Body of pancreas (tissue), 4 donors: ENCODE measurements around the gene LDB2. TPM values are rescaled to one million over a fixed set of nuclear protein-coding genes. Genes with fewer than 3 reads are reported as not detected.

Experiments
- ATAC-seq: fragments of 150-250 bp; one replicate; pipeline ENCODE4 v1.9.1; 2016
- DNase-seq, 4 donors: peaks; one replicate each; pipeline ENCODE4 v3.0.0-alpha.2; 2019
- H3K27ac ChIP-seq, 4 donors: fragments of 200-600 bp; sonication (generic); 1 replicate in 3 of 4; 2 replicates in 1 of 4; pipeline versions ENCODE4 v1.5.1 to v1.6.1; 2016 to 2019; ENCODE audit warnings: mild to moderate bottlenecking in 1 of 4, mixed read lengths in 1 of 4, moderate library complexity in 1 of 4
- H3K27me3 ChIP-seq, 2 donors: fragments of 200-600 bp; sonication (generic); one replicate each; pipeline ENCODE4 v1.6.0; 2016; ENCODE audit warnings: mild to moderate bottlenecking in 1 of 2
- H3K36me3 ChIP-seq, 2 donors: fragments of 200-600 bp; sonication (generic); replicated peaks in 1 of 2; 2 replicates each; pipeline ENCODE4 v1.5.1; 2016; ENCODE audit warnings: low read depth in 2 of 2; ENCODE audit not compliant: insufficient read depth in 1 of 2
- H3K4me1 ChIP-seq: fragments of 200-600 bp; sonication (generic); one replicate; pipeline ENCODE4 v1.6.0; 2016
- H3K4me3 ChIP-seq, 2 donors: fragments of 200-600 bp; sonication (generic); 1 replicate in 1 of 2; 2 replicates in 1 of 2; pipeline ENCODE4 v1.5.1; 2016 to 2019
- H3K9me3 ChIP-seq, 3 donors: fragments of 200-600 bp; sonication (generic); 1 replicate in 2 of 3; 2 replicates in 1 of 3; pipeline ENCODE4 v1.5.1; 2016
- POLR2A ChIP-seq, 3 donors: fragments of 450-650 bp; IDR thresholded peaks; one replicate each; pipeline ENCODE4 v1.6.1; 2016; ENCODE audit warnings: antibody characterized with exemption in 3 of 3, mild to moderate bottlenecking in 2 of 3
- WGBS, 2 donors: methylation state at CpG; one replicate each; pipeline ENCODE4 v1.1.5; 2017; 5-methylcytosine and 5-hydroxymethylcytosine counted together
- intact Hi-C: fragments of 100-400 bp; cut with DNase I; formaldehyde crosslinking; loops from one replicate; pipeline ENCODE4 v1.15.1; 2023
- total RNA-seq, 2 donors: library from RNA; depleted of rRNA; stranded (reverse); fragments of >200 nt; gene quantifications; one replicate each; pipeline ENCODE4 v1.1.0, GENCODE V29; 2016
- TF ChIP-seq, protein P1 (sequence below), 7 experiments: fragments of 450-650 bp in 4 of 7; fragments of 200-600 bp in 3 of 7; sonication (generic) in 3 of 7; IDR thresholded peaks; one replicate each; pipeline ENCODE4 v1.5.1; 2016 to 2019; ENCODE audit warnings: antibody characterized with exemption in 7 of 7

The LDB2 gene
- total RNA-seq, 2 donors from 2014 or later, result 14.8 to 16.5 TPM

DNA sequence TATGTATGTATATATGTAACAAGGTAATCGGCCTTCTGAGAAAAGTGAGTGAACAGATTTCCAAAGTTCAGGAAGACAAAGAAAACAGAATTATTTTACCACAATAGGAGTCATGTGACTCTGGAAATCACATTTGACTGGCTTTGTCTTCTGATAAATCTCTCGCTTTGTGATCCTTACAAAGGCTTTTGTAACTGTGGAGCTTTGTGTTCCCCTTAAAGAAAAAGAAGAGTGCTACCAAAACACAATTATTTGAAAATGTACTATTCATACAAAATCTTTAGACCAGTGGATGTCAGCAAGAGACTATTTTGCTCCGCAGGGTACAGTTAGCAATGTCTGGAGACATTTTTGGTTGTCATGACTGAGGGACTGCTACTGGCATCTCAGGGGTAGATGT lies 238.8 kb downstream of the LDB2 start:
- no peak for ATAC-seq
- Histone ChIP-seq H3K4me3 (no peak overlapping the region), H3K4me1 (no peaks in the 10 kb centered on the region), H3K36me3 (no peaks in the 10 kb centered on the region), H3K27ac (no peak overlapping the region), H3K9me3 (no peaks in the 10 kb centered on the region), H3K27me3 (no peaks in the 10 kb centered on the region)
- no peak for TF ChIP-seq POLR2A (IDR thresholded peaks at IDR 0.05)
- TF ChIP-seq, protein P1, sequence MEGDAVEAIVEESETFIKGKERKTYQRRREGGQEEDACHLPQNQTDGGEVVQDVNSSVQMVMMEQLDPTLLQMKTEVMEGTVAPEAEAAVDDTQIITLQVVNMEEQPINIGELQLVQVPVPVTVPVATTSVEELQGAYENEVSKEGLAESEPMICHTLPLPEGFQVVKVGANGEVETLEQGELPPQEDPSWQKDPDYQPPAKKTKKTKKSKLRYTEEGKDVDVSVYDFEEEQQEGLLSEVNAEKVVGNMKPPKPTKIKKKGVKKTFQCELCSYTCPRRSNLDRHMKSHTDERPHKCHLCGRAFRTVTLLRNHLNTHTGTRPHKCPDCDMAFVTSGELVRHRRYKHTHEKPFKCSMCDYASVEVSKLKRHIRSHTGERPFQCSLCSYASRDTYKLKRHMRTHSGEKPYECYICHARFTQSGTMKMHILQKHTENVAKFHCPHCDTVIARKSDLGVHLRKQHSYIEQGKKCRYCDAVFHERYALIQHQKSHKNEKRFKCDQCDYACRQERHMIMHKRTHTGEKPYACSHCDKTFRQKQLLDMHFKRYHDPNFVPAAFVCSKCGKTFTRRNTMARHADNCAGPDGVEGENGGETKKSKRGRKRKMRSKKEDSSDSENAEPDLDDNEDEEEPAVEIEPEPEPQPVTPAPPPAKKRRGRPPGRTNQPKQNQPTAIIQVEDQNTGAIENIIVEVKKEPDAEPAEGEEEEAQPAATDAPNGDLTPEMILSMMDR (IDR thresholded peaks at IDR 0.05), result no peak
- intact Hi-C loops, result no loop called here
- no peak for DNase-seq
- WGBS, 2 donors, result 83 to 87% methylated on average over 3 of the region's 3 CpGs

DNA sequence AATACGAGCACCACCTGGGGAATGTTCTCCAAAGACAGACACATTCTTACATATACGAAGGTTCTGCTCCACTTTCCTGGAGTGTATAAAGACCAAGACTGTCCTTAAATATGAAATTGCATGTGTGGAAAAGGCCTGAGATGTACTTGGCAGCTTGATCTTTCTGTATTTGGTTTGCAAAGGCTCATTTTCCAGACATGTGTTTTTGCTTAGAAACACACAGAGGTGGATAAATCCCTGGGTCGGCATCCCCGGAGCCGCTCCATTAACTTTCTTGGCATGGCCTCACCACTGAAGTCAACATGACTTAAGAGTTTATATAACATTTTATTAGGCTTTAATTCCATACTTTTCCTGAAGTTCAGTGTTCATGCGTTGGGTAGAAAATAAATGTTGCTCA lies 239.4 kb downstream of the LDB2 start:
- intact Hi-C loops, result no loop called here
- 84 to 86% methylated on average over 6 of the region's 6 CpGs for WGBS, 2 donors

DNA sequence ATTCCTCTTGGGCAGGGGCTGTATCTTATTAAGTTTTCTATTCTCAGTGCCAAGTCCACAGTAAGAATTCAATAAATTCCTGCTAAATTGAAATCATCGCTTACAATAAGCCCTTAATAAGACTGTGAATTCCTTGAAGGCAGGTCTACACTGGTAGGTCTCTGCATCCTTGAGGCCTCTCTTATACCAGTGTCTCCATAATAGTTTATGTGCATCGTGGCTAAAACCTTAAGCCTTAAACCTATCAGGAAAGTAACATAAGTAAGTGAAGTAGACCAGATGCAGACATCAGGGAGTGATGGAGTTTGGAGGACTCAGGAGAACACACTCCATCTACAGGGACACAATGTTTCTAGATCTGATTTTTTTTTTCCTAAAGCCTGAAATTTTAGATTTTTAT lies 240.3 kb downstream of the LDB2 start:
- Histone ChIP-seq H3K4me1 (no peaks in the 10 kb centered on the region), H3K4me3 (no peak overlapping the region), H3K9me3 (no peaks in the 10 kb centered on the region), H3K36me3 (no peaks in the 10 kb centered on the region), H3K27me3 (no peaks in the 10 kb centered on the region), H3K27ac (no peak overlapping the region)
- no peak for TF ChIP-seq POLR2A (IDR thresholded peaks at IDR 0.05)
- TF ChIP-seq, protein P1 (IDR thresholded peaks at IDR 0.05), result no peak
- DNase-seq, result no peak
- WGBS, 2 donors, result 71 to 85% methylated on average over 2 of the region's 2 CpGs
- ATAC-seq, result no peak
- intact Hi-C loops, result no loop called here

More for the DNA sequence above, 239.4 kb downstream of the LDB2 start:
- TF ChIP-seq POLR2A (IDR thresholded peaks at IDR 0.05), result no peak
- TF ChIP-seq, protein P1 (IDR thresholded peaks at IDR 0.05), result no peak
- Histone ChIP-seq H3K27ac (no peak overlapping the region), H3K4me3 (no peak overlapping the region), H3K27me3 (no peaks in the 10 kb centered on the region), H3K9me3 (no peaks in the 10 kb centered on the region), H3K36me3 (no peaks in the 10 kb centered on the region), H3K4me1 (no peaks in the 10 kb centered on the region)
- ATAC-seq (no peak), DNase-seq (no peak)

DNA sequence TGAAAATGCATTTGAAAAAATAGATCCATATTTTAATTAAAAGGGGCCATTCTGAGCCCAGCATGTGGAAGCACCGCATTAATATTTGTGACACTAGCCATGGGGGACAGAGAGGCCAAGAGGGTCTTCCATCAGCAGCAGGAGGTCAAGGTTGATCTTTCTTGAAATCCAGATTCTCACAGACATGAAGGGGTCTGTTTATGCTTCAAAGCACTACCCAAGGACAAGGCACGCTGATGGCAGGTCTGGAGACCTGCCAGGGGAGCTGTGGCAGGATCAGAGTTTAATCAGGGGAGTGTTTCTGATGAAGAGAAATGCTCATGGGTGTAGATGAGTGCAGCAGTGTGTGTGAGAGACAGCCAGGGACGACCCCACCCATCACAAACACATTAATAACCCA lies 243.3 kb downstream of the LDB2 start:
- ATAC-seq, result no peak
- intact Hi-C loops, result no loop called here
- no peak overlapping the region for H3K4me3 ChIP-seq
- no peaks in the 10 kb centered on the region for H3K4me1 ChIP-seq
- TF ChIP-seq, protein P1 (IDR thresholded peaks at IDR 0.05), result no peak
- TF ChIP-seq POLR2A (IDR thresholded peaks at IDR 0.05), result no peak
- no peaks in the 10 kb centered on the region for H3K27me3 ChIP-seq
- H3K9me3 ChIP-seq, result no peaks in the 10 kb centered on the region
- H3K36me3 ChIP-seq, result no peaks in the 10 kb centered on the region
- WGBS, 2 donors, result 26 to 33% methylated on average over 3 of the region's 3 CpGs
- no peak for DNase-seq
- no peak overlapping the region for H3K27ac ChIP-seq

DNA sequence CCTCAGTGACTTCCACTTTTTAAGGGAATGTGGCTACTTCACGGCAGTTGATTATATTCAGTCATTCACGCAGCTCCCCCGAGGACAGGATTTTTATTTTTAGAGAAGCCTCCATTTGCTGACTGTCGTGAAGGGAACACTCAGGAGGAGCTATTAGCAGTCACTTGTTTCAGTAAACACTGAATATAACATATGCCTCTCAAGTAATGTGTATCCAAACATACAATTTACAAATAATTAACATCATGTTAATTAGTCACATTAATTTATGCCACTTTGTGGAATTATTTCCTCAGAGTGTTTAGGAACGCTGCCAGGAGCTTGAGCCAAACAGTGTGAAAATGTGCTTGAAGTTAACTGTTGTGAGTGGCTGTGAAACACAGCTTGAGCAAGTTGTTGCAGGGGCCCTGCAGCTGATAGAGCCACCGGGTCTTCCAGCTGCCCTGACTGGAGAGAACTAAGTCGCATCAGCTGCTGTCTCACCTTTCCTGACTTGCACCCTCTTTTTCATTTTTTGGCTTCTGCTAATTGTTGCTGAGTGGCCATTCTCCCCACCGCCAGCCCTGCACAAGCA lies 245.6 kb downstream of the LDB2 start:
- H3K36me3 ChIP-seq, result no peaks in the 10 kb centered on the region
- H3K4me3 ChIP-seq, result no peak overlapping the region
- intact Hi-C loops, result no loop called here
- H3K9me3 ChIP-seq, result no peaks in the 10 kb centered on the region
- no peaks in the 10 kb centered on the region for H3K4me1 ChIP-seq
- no peak for TF ChIP-seq POLR2A (IDR thresholded peaks at IDR 0.05)
- TF ChIP-seq, protein P1 (IDR thresholded peaks at IDR 0.05), result no peak
- no peaks in the 10 kb centered on the region for H3K27me3 ChIP-seq
- ATAC-seq (no peak), DNase-seq (no peak)
- no peak overlapping the region for H3K27ac ChIP-seq
- 55 to 61% methylated on average over 8 of the region's 8 CpGs for WGBS, 2 donors
